Middle frontal gyrus (tissue), 1 donor: ENCODE measurements around the gene CALML5.

Experiments used
- DNase-seq: peaks from one replicate; pipeline ENCODE4 v3.0.0-alpha.2; 2015; ENCODE audit warnings: low spot score; ENCODE audit errors: extremely low spot score

CALML5 gene, protein sequence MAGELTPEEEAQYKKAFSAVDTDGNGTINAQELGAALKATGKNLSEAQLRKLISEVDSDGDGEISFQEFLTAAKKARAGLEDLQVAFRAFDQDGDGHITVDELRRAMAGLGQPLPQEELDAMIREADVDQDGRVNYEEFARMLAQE

DNA sequence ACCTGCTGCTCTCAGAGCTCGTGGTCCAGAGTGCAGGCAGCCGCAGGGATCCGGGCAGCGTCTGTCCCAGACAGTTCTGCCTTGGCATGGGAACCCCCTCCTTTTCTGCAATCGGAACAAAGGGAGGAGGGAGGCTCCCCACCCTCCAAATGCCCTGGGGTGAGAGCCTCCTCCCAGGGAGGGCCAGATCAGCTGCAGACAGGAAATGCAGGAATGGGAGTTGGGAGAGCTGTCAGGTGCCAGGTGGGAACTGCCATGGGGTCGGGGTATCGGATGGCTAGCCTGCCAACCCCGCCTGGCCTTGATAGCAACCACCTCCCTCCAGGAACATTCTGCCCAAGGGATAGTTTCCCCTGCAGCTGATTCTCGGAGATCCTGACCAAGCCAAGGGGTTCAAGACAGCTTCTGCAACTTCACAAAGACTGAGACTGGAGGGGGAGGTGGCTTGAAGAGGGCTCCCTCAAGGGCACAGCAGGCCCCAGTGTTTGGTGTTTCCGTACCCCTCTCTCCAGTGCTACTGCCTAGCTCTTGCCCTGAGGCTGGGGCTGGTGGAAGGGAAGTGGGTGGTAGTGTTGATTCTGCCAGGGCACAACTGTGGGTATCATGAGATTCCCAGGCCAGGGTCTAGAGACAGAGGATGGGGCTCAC is at the start of gene CALML5:
Gene CALML5, minus strand, starts transcription at position 78 of the 648 bp plus-strand sequence. CDS start 132 bp downstream, outside the sequence.
- no peak for DNase-seq

DNA sequence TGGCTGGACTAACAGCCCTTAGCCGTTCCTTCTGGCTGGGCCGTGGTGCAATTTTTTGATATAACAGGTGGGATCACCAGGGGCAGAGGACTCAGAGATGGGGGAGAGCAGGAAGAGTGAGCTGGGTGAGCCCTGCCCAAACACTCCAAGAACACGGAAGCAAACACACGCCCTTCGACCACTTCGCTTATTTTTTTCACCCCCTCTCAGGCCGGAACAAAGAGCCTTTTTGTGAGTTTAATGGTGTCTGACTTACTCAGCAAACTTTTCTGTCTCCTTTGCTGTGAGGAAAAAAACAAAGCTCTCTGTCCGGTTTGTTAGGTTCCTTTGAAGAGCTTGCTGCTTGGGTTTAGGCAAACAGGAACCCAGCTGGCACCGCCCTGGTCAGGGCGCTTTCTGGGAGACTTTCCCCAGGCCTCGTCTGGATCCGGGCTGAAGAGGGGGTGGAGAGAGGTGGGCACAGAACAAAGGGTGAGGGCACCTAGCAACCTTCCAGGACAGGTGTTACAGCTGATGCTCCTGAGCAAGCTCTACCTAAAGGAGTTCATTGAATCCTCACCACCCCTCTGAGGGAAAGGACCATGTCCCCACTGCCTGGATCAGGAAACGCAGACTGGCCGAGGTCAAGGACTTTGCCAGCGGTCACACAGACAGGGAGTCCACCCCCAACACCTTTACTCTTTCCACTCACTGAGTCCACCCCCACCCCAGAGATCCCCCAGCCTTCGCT is 48.7 kb upstream of the CALML5 start:
- no peak for DNase-seq

GRCh38 chr10:5547681-5547930 is 48.2 kb upstream of the CALML5 start:
- no peak for DNase-seq

DNA sequence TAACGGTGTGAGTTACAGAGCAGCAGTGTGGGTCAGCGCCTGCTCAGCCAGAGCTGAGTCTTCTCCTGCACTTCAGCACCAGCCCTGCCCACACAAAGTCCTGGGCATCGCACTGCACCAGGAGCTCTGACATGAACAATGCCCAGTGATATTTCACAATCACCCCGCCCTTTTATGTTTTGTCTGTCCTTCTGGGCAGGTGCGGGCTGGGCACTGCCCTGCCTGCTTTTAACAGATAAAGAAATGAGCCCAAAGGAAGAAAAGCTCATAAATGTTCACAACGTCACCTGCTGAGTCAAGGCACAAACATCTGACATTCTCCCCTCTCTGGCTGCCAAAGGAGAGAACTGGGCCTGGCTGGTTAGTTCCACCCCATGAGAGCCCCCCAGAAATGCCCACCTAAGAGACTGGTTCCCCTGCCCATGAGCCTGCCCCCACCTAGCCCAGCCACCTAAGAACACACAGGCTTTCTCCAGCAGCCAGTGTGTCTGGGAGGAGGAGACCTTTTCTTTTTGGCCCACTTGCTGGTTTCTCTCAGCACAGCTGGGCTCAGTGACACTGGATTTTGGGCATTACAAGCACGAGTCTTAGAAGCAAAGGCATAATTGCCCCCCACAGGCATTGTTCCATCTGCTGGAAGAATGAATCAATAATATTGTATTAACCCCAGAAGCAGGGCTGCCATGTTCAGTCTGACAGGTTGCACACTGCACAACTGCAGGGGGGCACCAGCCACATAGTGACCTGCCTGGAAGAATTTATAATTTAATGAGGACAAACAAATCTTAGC is 47.7 kb upstream of the CALML5 start:
- DNase-seq = no peak

- DNase-seq = no peak
Observed at GRCh38 chr10:5545778-5546710, 46.7 kb upstream of the CALML5 start.

DNA sequence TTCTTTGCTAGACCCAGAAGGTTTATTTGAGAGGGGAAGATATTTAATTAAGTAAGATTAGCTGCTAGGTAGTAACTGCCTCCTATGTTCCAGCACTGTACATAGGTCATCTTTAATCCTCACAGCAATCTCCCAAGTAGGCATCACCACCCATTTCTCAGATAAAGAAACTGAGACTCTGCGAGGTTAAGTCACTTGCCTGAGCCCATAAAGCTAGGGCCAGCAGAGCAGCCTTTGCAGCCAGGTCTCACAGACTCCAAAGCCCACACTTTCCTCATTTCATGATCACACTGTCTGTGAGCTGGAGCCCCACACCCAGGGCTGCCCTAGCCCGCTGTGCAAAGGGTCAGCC is 46.0 kb upstream of the CALML5 start:
- DNase-seq = no peak

- no peak for DNase-seq
Observed at GRCh38 chr10:5545011-5545410, 45.6 kb upstream of the CALML5 start.

DNA sequence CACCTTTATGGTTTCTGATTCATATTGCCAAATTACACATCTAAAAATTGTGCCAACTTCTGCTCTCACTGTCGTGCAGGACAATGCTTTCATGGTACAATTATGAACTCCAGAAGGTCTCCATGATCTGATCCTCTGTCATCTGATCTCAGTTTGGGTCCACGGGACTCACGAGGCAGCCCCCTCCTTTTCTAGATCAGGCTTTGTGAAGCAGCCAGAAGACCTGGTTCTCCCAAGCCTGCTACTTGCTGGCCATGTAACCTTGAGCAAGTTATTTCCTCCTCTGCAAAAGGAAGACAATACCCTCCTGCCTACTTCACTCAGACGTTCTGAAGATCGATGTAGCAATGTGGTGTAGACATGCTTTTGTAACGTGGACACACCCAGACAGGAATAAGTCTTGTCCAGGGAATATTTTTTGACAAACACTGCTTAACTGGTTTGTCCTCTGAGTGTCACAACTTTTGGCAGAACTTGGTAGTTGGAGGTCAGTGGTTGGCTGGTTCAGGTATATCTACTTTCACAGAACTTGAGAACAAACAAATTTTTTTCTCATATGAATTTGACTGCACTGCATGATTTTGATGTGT is 44.9 kb upstream of the CALML5 start:
- no peak for DNase-seq

DNA sequence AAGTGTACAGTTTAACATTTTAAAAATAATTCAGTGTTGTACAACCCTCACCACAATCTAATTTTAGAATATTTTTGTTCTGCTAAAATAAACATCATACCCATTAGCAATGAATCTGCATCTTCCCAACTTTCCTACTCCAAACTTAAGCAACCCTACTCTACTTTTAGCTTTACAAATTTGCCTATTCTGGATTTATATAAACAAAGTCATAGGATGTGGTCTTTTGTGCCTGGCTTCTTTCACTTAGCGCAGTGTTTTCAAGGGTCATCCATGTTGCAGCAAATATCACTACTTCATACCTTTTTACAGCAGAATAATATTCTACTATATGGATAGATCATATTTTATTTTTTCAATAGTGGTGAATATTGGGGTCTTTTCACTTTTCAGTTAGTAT is 44.3 kb upstream of the CALML5 start:
- no peak for DNase-seq

GRCh38 chr10:5542100-5542499 is 42.7 kb upstream of the CALML5 start:
- no peak for DNase-seq

- DNase-seq = no peak
Observed at GRCh38 chr10:5540891-5541290, 41.5 kb upstream of the CALML5 start.

- no peak for DNase-seq
Observed at GRCh38 chr10:5540080-5540479, 40.7 kb upstream of the CALML5 start.

DNA sequence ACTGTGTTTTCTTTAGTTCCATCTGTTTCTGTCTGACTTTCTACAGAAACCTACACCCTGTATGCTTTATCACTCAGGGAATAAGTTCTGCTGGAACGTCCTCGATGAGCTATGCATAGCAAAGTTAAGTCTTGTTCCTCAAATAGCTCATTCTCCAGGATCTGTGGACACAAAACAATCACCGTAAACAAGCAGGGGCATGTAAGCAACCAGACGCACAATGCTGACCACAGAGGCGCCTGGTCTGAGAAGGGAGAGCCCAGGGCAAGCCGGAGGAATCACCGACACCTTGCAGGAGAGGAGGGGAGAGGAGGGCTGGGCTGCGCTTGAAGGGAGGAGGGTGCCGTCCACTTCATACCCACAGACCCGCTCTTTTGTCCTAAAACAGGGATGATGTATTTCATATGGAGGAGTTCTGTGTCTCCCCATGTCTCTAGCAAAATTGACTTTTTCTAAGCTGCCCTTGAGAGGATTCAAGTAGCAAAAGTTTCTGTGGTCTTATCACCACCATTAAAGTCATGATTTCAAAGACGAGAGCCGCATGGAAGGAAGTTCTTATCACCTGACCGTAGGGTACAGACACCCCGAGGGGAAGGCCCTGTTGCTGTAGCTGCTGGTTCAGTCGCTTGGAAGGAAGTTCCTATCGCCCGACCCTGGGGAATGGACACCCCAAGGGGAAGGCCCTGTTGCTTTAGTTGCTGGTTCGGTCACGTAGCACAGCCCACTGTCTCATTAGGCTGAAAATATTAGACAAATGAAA is 39.7 kb upstream of the CALML5 start:
- DNase-seq = no peak

DNA sequence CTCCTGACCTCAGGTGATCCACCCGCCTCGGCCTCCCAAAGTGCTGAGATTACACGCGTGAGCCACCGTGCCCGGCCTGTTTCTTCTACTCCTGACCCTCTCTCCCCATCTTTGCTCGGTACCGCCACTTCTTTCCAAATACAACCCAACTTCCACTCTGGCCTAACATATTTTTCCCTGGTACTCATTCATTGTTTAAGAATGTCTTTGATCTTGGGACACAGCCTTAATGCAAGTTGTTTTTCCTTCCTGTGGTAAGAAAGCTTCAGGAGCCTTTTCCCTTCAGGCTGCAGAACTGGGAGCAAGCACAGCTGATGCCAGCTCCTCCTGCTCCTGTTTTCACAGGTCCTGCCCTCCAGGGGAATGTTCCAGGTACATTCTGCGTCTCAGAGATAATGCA is 39.1 kb upstream of the CALML5 start:
- DNase-seq = no peak

- DNase-seq = no peak
Observed at GRCh38 chr10:5537684-5538083, 38.3 kb upstream of the CALML5 start.

GRCh38 chr10:5536486-5537081 is 37.2 kb upstream of the CALML5 start:
- DNase-seq = no peak

DNA sequence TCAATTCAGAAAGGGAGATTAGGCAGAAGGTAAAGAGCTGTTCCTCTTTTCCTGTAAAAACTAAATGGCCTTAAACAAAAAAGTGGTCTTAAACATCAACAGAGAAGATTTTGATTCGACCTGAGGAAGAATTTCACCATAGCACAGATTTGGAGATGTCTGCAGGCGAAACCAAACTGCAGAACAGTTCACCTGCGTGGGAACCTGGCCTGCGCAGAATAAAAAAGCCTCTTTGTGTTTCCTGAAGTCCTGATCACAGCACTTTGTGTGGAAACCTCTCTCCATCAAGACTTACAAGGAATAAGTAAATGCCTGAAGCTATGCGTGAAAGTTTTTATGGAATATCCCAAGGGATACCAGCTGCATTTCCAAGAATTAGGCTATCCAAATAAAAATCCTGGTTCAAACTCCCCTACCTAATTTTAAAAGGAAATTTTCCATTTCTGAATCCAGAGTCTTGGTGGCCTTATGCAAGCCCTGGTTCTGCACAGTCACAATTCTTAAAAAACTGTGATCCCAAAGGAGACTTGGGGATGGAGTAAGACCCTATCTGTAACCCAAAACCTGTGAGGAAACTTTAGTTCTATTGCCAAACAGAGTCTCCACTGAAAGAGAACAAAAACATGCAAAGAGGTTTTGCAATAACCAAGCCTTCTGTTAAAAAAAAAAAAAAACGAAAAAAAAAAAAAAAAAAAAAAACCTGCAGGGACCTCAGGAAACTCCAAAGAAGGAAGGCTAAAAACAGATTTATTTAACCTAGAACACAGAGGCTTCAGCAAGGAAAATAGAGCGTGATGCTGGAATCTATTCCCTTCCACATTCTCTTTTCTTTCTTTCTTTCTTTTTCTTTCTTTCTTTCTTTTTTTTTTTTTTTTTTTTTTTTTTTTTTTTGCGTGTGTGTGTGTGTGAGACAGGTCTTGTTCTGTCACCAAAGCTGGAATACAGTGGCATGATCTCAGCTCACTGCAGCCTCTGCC is 35.8 kb upstream of the CALML5 start:
- no peak for DNase-seq

GRCh38 chr10:5534051-5534821 is 34.9 kb upstream of the CALML5 start:
- no peak for DNase-seq
